Testis (tissue), 3 donors: ENCODE measurements around the gene VPS37B. TPM values are rescaled to one million over a fixed set of nuclear protein-coding genes. Genes with fewer than 3 reads are reported as not detected.

Experiments
- DNase-seq: peaks from one replicate; pipeline ENCODE4 v3.0.0-alpha.2; 2019
- H3K27ac ChIP-seq, 2 donors: fragments of 200-600 bp; sonication (generic); one replicate each; pipeline ENCODE4 v1.5.1; 2019
- H3K27me3 ChIP-seq: fragments of 200-600 bp; sonication (generic); one replicate; pipeline ENCODE4 v1.5.1; 2019
- H3K36me3 ChIP-seq: fragments of 200-600 bp; sonication (generic); one replicate; pipeline ENCODE4 v1.5.1; 2017; ENCODE audit warnings: low read depth; ENCODE audit errors: missing control alignments
- H3K4me1 ChIP-seq: fragments of 200-600 bp; sonication (generic); one replicate; pipeline ENCODE4 v1.5.1; 2019
- H3K4me3 ChIP-seq, 2 donors: fragments of 200-600 bp; sonication (generic); one replicate each; pipeline ENCODE4 v1.5.1; 2017 to 2019
- H3K9me3 ChIP-seq: fragments of 200-600 bp; sonication (generic); one replicate; pipeline ENCODE4 v1.5.1; 2017
- CTCF ChIP-seq, 3 experiments: fragments of 450-650 bp in 2 of 3; fragments of 200-600 bp in 1 of 3; sonication (generic) in 1 of 3; IDR thresholded peaks; one replicate each; pipeline ENCODE4 v1.5.1; 2016 to 2019; ENCODE audit warnings: antibody characterized with exemption in 3 of 3, mild to moderate bottlenecking in 2 of 3, moderate library complexity in 1 of 3
- POLR2A ChIP-seq: fragments of 450-650 bp; IDR thresholded peaks from one replicate; pipeline ENCODE4 v1.6.1; 2017; ENCODE audit warnings: antibody characterized with exemption, mild to moderate bottlenecking, moderate library complexity
- WGBS, 2 donors: methylation state at CpG; one replicate each; pipeline ENCODE4 v1.1.5; 2018; 5-methylcytosine and 5-hydroxymethylcytosine counted together
- intact Hi-C: fragments of 100-400 bp; cut with DNase I; formaldehyde crosslinking; loops from one replicate; pipeline ENCODE4 v1.15.1; 2023; ENCODE audit warnings: low total_unique reads
- polyA plus RNA-seq: library from polyadenylated mRNA; stranded (reverse); fragments of 350-450 nt; fragmentation: Illumina TruSeq; extraction: RNeasy Lipid Tissue Mini Kit (QIAGEN cat#74804); gene quantifications from one replicate; pipeline ENCODE4 v1.2.3, GENCODE V29; 2014; ENCODE audit warnings: low read depth, low replicate concordance; ENCODE audit not compliant: insufficient read depth
- total RNA-seq, 2 donors: library from RNA; depleted of rRNA; stranded (reverse); fragments of >200 nt; gene quantifications; one replicate each; pipeline ENCODE4 v1.2.3, GENCODE V29; 2016

VPS37B gene
- total and polyA plus RNA-seq, 3 donors from 2014 or later: 38.0 to 90.1 (median 75.8) TPM

- Histone ChIP-seq H3K4me1 (no peaks in the 10 kb centered on the region), H3K4me3 (no peak overlapping the region), H3K36me3 (no peaks in the 10 kb centered on the region), H3K9me3 (no peaks in the 10 kb centered on the region), H3K27ac (no peak overlapping the region), H3K27me3 (no peaks in the 10 kb centered on the region)
- intact Hi-C loops: no loop called here
- DNase-seq: peak; percentile 69
- TF ChIP-seq POLR2A (no peak), CTCF (IDR thresholded peaks at IDR 0.05) (no peak)
- WGBS, 2 donors: 75 to 84% methylated on average over 12 to 17 of the region's 18 CpGs
These were observed 43.3 kb downstream of the VPS37B start for GRCh38 chr12:122852336-122853275.

- Histone ChIP-seq H3K9me3 (no peaks in the 10 kb centered on the region), H3K4me1 (no peaks in the 10 kb centered on the region), H3K36me3 (no peaks in the 10 kb centered on the region), H3K4me3 (no peak overlapping the region), H3K27ac (no peak overlapping the region), H3K27me3 (no peaks in the 10 kb centered on the region)
- DNase-seq: no peak
- WGBS, 2 donors: 65 to 71% methylated on average over 5 of the region's 5 CpGs
- TF ChIP-seq POLR2A: no peak
- TF ChIP-seq CTCF (IDR thresholded peaks at IDR 0.05): no peak
- intact Hi-C loops: no loop called here
These were observed 44.1 kb downstream of the VPS37B start for GRCh38 chr12:122851820-122852219.

GRCh38 chr12:122850695-122851350 lies 45.1 kb downstream of the VPS37B start:
- WGBS, 2 donors: 86 to 92% methylated on average over 17 to 23 of the region's 27 CpGs
- Histone ChIP-seq H3K27ac (no peak overlapping the region), H3K27me3 (no peaks in the 10 kb centered on the region), H3K4me3 (no peak overlapping the region), H3K9me3 (no peaks in the 10 kb centered on the region), H3K36me3 (no peaks in the 10 kb centered on the region), H3K4me1 (no peaks in the 10 kb centered on the region)
- DNase-seq: no peak
- TF ChIP-seq CTCF (IDR thresholded peaks at IDR 0.05): no peak
- no peak for TF ChIP-seq POLR2A
- intact Hi-C loops: no loop called here

GRCh38 chr12:122850048-122850445 lies 45.9 kb downstream of the VPS37B start:
- DNase-seq: no peak
- H3K9me3 ChIP-seq: no peaks in the 10 kb centered on the region
- no peaks in the 10 kb centered on the region for H3K36me3 ChIP-seq
- TF ChIP-seq CTCF (IDR thresholded peaks at IDR 0.05): no peak
- no peak for TF ChIP-seq POLR2A
- intact Hi-C loops: no loop called here
- H3K4me3 ChIP-seq: no peak overlapping the region
- H3K27ac ChIP-seq: no peak overlapping the region
- H3K4me1 ChIP-seq: no peaks in the 10 kb centered on the region
- no peaks in the 10 kb centered on the region for H3K27me3 ChIP-seq
- WGBS, 2 donors: 97% methylated on average over 6 to 9 of the region's 14 CpGs
